Activated CD4-positive, alpha-beta T cell treated with anti-CD3 and anti-CD28 coated beads for 1 hour (primary cell): ENCODE results near the gene OLFM2.
"Not testable (repeated sequence)": the region's sequence is repeated elsewhere in the genome, so short reads cannot be mapped to it uniquely, and the experiment has no call there.

ENCODE experiments used
- DNase-seq: peaks from one replicate; pipeline ENCODE4 v3.0.0-alpha.2; 2020

Gene OLFM2

GRCh38 chr19:9936326-9937000 is at the start of gene OLFM2:
TSS of gene OLFM2 (minus strand) at chr19:9936515. CDS start at chr19:9936366, 149 bp downstream.
- DNase-seq: no peak

- DNase-seq: no peak
Observed at GRCh38 chr19:9981406-9982260, 45.3 kb upstream of the OLFM2 start.

- DNase-seq: no peak
Observed at GRCh38 chr19:9972103-9972502, 35.8 kb upstream of the OLFM2 start.

GRCh38 chr19:9971166-9971897 is 35.0 kb upstream of the OLFM2 start:
- no peak for DNase-seq

- no peak for DNase-seq
Observed at GRCh38 chr19:9970481-9970880, 34.2 kb upstream of the OLFM2 start.

- no peak for DNase-seq
Observed at GRCh38 chr19:9969688-9969975, 33.3 kb upstream of the OLFM2 start.

- no peak for DNase-seq
Observed at GRCh38 chr19:9968820-9969687, 32.7 kb upstream of the OLFM2 start.

GRCh38 chr19:9967326-9967725 is 31.0 kb upstream of the OLFM2 start:
- no peak for DNase-seq

- no peak for DNase-seq
Observed at GRCh38 chr19:9966448-9966847, 30.1 kb upstream of the OLFM2 start.

GRCh38 chr19:9966024-9966423 is 29.7 kb upstream of the OLFM2 start:
- no peak for DNase-seq

- DNase-seq: no peak
Observed at GRCh38 chr19:9962623-9963290, 26.4 kb upstream of the OLFM2 start.

- no peak for DNase-seq
Observed at GRCh38 chr19:9961103-9961502, 24.8 kb upstream of the OLFM2 start.

GRCh38 chr19:9958379-9958821 is 22.1 kb upstream of the OLFM2 start:
- no peak for DNase-seq

GRCh38 chr19:9956956-9957355 is 20.6 kb upstream of the OLFM2 start:
- no peak for DNase-seq

GRCh38 chr19:9953802-9954542 is 17.7 kb upstream of the OLFM2 start:
- DNase-seq: no peak

GRCh38 chr19:9952276-9952675 is 16.0 kb upstream of the OLFM2 start:
- no peak for DNase-seq

- DNase-seq: no peak
Observed at GRCh38 chr19:9947441-9947840, 11.1 kb upstream of the OLFM2 start.

GRCh38 chr19:9946528-9947125 is 10.3 kb upstream of the OLFM2 start:
- not testable (repeated sequence) for DNase-seq

GRCh38 chr19:9945319-9945966 is 9.1 kb upstream of the OLFM2 start:
- DNase-seq: no peak

- no peak for DNase-seq
Observed at GRCh38 chr19:9943744-9944143, 7.4 kb upstream of the OLFM2 start.
